Stimulated activated CD8-positive, alpha-beta memory T cell treated with anti-CD3 and anti-CD28 coated beads, Interleukin-2, amount 100 ng/mL, for 48 hours (primary cell): ENCODE results near the gene CPNE5.
A peak's percentile ranks its signal among the peaks of the same experiment; 100 is the strongest.
"Not testable (repeated sequence)": the region's sequence is repeated elsewhere in the genome, so short reads cannot be mapped to it uniquely, and the experiment has no call there.

Source experiments
- DNase-seq, 2 donors: peaks; one replicate each; pipeline ENCODE4 v3.0.0-alpha.2; 2020; ENCODE audit warnings: low read depth in 2 of 2

CPNE5 gene

DNA sequence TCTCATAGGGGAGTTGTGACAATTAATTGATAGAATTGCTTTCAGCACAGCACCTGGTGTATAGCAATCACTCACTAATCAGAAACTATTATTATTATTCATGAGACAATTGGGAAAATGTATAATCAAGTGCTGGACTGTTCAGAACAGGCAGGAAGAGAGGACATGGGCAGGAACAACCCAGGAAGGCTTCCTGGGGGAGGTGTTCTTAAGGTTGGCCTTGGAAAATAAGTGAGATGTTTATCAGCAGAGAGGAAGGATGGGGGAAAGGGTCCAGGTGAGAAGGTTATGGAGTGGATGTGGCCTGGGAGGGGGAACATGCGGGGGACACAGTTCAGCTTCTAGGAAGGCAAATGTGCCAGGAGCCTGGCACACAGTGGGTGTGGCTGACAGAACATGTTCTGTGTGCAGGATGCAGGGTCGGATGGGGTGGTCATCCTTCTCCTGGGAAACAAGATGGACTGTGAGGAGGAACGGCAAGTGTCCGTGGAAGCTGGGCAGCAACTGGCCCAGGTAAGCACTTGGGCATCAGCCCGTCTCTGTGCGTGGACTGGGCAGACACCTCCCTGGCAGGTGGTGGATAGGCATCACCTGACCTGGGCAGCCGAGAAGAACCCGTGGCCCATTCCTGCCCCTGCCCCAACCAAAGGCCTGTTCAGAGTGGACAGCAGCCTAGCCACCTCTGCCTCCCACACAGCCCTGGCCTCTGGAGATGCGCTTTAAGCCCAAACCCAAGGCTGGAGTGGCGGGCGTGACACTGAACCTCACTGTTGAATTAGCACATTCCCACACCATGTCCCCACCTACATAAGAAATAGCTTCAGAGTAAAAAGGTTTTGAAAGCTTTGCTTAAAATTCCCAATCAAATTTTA is 110.7 kb downstream of the CPNE5 start:
- DNase-seq = no peak

DNA sequence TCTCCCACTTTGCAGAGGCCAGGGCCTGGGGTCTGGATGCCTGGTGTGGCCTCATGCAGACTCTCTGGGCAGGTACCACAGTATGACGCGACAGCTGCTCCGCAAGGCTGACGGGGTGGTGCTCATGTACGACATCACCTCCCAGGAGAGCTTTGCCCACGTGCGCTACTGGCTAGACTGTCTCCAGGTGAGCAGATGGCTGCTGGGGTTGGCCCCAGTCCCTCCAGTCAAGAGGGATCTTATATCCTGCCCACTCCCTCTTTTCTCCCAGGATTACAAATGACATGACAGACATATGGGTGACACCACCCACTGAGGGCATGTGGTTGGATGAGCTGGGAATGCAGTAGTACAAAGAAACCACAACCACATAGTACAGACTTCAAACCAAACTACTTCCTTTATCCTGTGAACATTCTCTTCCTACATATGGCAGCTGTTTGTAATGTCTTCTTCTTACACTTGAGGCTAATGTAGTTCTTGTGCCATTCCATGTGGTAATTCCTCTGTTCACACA is 111.7 kb downstream of the CPNE5 start:
- DNase-seq = no peak

DNA sequence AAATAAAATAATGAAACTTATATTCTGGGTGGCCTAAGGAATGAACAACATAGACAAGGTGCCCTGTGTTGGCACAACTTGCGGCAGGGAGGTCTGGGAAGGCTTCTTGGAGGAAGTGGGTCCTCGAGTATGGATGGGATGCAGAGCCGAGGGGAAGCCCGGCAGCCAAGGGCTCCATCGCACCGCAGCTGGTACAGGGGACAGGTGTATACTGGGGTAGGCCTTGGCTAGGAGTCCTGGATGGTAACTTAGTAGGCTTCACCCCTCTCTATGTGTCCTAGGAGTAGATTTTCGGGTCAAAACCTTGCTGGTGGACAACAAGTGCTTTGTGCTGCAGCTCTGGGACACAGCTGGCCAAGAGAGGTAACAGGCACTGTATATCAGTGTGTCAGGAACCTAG is 113.7 kb downstream of the CPNE5 start:
- no peak for DNase-seq

DNA sequence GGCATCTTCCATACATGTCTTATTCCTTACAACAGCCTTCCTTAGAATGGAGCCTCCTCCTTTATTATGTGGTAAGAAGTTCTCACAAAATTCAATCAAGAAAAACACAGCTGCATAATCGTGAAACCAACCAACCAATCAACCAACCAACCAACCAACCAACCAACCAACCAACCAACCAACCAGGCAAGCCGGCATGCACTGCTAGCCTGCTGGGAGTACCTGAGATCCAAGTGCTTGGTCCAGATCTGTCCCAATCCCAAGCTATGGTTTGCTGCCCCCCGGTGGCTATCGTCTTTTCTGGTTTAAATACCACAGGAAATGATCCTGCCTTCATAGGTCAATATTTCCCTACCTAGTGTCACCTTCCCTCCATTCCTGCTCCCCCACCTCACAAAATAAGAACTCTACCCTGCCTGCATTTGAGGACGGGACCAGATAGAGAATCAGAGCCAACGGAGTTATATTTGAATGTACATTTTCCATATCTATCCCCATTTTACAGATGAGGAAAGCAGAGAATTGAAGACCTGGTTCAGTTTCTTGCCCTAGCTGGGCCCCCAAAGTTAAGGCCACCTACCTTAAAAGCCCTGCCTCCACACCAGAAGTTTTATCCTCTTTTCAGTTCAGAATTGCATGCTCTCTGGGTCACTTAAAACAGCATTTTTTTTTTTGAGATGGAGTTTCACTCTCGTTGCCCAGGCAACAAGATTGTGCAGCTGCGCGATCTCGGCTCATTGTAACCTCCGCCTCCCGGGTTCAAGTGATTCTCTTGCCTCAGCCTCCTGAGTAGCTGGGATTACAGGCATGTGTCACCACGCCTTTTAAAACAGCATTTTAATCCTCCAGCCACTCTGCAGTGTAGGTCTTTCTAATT is 114.5 kb downstream of the CPNE5 start:
- DNase-seq = peak; percentile 30 to 59

DNA sequence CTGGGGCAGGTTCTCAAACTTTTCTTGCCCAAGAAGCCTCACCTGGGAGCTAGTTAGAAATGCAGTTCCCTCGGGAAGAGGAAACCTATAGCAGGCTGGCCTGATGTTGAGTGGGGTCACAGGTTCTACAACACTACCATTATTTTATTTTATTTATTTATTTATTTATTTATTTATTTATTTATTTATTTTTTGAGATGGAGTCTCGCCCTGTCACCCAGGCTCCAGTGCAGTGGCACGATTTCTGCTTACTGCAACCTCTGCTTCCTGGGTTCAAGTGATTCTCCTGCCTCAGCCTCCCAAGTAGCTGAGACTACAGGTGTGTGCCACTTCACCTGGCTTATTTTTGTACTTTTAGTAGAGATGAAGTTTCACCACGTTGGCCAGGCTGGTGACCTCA is 115.3 kb downstream of the CPNE5 start:
- DNase-seq = not testable (repeated sequence)

DNA sequence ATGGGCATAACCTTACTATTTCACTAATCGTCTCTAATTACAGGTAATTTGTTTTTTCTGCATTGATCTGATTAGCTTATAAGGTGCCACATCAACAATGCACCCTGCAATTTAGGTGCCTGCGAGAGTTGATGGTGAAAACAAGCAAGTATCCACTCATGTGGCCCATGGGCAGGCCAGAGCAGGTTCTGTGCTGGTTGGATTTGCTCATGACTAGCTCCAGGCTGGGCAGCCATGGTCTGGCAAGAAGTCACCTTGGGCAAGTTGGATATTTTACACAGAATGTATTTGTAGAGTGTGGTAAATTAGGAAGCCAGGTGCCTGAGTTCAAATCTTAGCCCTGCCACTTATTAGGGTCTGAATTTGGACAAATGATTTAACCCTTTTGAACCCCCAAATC is 116.4 kb downstream of the CPNE5 start:
- DNase-seq = no peak

DNA sequence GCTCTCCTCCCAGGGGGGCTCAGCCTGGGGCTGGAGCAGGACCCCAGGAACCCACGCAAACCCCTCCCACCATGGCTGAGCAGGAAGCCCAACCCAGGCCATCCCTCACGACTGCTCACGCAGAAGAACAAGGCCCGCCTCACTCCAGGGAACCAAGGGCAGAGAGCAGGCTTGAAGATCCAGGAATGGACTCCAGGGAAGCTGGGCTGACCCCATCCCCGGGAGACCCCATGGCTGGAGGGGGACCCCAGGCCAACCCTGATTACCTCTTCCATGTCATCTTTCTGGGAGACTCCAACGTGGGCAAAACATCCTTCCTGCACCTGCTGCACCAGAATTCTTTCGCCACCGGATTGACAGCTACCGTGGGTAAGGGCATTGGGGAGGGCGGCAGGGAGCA is 116.9 kb downstream of the CPNE5 start:
- no peak for DNase-seq

DNA sequence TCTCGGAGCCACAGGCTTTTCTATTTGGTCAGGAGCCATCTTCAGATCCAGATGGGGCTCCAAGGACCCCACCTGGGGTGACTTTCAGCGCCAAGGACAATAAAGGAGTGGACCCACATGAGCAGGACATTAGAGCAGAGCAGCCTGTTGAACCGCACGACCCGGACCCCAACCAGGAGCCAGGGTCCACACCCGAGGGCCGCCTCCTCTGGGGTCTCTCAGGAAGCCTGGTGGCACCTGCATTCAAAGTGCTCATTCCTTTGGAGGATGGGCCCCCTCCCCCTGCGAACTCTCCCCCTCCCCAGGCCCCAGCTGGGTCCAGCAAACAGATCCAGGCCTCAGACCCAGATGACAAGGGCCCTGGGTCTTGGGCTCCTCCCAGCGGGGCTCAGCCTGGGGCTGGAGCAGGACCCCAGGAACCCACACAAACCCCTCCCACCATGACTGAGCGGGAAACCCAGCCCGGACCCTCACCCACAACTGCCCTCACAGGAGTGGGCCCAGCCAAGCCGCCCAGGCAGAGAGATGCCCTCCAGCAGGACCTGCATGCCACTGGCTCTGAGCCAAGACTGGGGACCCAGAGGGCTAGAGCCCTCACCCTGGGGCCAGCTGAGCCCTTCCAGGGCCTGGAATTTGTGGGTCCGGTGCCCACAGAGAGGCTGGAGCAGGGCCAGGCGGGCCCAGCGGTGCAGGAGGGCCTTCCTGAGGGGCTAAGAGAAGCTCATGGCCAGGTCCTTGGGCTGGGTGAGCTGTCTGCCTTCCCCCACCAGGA is 117.7 kb downstream of the CPNE5 start:
- DNase-seq = no peak

DNA sequence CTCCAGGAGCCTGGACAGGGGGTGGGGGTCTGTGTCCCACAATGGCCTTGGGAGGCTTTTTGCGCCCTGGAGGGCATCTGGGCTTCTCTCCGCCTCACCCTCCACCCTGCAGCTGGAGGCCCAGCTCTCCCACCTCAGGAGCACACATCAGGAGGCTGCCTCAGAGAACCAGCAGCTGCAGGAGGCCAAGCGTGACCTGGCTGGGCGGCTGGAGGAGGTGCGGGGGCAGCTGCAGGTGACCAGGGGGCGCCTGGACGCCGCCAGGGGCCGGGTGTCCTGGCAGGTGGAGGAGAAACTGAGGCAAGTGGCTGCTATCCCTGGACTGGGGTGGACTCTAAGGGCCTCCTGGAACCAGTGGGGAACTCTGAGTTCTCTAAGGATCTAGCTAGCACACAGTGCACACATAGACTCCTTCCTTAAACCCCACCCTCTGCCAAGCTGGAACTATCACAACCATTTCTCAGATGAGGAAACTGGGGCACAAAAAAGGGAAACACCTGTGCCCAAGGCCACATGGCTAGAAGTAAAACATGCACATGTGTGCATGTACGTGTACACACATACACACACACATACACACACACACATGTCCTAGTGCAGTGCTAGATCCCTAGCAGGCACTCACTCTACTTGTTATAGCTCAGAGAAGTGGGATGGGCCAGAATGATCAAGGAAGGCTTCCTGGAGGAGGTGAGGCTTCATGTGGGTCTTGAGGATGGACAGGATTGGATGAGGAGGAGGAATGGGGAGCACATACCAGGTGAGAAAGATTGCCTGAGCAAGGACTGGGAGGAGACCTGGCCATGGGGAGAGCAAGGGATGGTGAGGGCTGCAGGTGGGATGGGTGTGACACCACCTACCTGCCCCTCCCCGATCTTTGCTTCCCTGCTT is 118.7 kb downstream of the CPNE5 start:
- no peak for DNase-seq

DNA sequence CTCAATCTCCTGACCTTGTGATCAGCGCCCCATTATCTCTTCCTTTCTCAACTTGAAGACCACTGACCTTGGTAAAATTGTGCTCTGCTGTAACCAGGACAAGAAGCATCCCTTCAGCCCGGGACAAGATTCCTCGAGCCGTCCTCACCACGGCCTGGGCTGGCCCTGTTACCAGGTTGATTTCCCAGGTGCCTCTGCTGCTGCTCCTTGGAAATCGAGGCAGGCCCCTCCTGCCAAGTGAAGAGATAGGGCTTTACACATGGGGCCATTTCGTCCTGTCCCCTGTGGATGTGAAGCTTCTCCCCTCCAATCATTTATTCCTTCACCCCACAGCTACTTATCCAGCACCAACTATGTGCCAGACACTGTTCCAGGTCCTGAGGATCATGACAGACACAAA is 120.1 kb downstream of the CPNE5 start:
- no peak for DNase-seq

DNA sequence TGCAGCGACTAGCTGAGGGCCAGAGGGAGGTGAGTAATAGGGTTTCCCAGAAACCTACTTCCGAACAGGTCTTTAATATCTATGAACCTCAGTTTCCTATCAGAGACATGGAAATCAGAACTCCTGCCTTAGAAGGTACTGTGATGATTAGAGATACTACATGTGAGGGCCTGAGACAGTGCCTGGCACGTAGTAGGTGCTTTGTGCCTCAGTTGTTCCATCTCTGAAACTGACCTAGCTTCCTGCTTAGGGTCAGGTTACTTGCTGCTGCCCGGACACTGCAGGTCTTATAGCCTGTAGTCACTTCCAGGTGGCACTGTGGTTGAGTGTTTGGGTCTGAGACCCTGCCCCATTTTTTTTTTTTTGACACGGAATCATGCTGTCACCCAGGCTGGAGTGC is 120.7 kb downstream of the CPNE5 start:
- DNase-seq = no peak

DNA sequence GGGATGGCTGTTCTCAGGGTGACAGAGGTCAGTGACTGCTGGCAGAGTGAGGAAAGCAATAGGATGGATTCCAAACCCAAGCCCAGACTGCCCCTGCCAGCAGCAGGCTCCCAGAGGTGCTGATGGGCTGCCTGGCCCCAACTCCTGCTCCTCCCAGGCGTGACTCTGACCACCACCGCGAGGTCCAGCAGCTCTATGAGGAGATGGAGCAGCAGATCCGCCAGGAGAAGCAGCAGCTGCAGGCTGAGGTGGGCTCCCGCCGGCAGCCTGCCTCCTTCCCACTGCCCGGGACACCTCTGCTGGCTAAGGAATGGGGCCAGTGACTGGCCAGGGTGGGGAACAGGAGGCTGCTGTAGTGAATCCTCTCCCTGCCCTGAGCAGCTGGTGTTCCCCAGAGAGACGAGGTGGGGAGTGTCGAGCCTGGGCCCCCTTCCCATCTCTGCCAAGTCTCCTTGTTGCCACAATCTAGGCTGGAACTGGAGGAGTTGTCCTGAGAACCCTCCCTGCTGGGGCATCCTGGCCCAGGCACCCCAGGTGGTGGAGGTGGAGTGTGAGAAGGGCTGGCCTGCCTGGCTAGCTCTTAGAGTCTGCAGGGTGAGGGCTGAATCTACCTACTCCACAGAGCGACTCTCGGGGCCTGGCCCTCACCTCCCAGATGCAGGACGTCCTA is 121.2 kb downstream of the CPNE5 start:
- no peak for DNase-seq

DNA sequence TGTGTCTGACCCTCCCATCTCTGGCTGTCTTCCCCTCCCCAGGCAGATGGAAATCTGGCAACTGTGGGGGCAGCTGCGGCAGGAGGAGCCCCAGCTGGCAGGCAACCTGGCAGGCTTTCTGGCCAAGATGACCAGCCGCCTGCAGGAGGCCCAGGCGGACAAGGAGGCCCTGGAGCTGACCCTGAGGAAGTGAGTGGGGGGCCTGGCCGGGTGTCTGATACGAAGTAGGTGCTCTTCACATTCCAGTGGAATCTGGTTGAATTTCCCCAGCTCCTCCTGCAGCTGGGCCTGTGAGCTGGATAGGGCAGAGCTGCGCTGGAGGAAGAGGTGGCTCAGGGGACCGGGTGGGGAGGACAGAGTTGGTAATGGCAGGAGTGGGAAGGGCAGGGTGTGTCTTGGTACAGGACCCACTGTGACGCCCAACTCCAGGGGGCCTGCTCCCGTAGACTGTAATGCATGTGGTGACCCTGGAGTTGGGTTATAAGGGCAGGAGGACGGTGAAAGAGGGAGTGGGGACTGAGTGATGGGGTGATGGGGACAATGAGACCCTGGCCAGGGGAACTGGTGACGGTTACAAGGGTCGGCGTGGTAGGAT is 121.9 kb downstream of the CPNE5 start:
- DNase-seq = no peak

DNA sequence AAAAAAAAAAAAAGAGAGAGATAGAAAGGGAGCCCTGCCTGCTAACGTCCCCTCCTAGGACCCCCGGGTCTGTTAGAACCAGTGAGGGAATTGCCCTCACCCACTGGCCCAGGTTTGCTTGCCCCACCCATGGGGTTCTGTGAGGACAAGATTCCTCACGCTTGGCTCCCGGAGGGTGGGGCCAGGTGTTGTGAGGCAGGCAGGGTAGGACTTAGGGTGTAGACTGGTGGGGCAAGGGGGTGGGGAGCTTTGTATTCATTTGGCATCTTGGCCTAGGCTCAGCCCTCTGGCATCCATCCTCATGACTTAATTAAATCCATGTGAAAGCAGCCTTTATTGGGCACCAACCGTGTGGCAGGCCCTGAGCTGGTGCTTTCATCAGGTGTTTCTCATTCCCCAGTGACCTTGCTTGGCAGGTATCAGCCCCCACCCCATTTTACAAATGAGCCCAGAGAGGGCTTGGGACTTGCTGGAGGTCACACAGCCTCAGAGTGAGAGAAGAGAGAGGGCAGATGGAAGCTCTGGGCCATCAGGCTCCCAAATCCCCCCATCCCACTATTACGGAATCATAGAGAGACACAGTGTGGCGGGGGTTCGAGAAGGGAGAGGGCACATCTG is 122.7 kb downstream of the CPNE5 start:
- no peak for DNase-seq

DNA sequence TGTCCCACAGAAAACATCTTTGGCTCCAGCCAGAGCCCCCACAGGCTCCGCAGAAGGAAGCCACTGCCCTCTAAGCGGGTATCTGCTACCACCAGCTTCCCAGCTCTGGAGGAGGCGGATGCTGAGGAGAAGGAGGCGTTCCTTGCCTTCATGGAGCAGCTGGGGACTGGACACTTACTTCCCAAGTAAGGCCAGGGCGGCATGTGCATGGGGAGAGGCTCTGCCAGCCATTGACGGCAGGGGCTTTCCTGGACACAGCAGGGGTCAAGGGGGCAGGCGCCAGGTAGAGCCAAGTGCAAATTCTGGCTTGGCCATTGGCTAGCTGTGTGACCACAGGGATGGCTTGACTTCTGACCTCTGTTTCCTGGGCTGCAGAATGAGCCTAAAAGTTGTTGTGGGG is 123.8 kb downstream of the CPNE5 start:
- DNase-seq = no peak

DNA sequence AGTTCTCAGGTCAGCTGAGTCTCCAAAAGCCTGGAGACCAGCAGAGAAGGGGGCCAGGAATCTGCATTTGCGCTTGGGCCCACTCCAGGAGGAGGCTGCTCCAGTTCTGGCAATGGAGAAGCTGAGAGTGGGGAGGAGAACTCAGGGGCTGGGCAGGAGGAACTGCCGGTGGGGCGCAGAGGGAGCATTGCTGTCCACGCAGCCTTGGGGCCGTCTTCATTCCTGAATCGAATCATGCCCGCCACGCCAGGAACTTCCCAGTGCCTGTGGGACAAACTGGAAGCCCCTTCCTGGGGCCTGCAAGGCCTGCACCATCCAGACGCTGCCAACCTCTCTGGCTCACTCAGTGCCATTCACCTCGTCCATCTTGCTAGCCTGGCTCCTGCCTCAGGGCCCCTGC is 124.7 kb downstream of the CPNE5 start:
- no peak for DNase-seq

DNA sequence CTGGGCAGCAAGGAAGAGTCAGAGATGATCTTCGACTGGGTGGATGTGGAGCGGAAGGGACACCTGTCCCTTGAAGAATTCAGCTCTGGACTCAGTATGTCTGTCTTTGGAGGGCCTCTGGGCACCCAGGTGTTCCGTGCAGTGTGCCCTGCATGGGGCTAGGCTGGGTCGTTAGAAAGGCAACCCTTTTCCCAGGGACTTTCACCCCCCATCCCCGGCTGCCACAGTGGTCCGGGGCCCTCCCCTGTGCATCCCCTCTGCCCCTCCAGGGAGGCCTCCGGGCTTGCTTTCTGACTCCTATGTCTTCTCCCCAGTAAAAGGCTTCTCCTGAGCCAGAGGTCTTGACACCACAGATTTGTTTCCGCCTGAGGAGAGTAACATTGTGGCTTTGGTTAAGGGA is 125.4 kb downstream of the CPNE5 start:
- DNase-seq = no peak

DNA sequence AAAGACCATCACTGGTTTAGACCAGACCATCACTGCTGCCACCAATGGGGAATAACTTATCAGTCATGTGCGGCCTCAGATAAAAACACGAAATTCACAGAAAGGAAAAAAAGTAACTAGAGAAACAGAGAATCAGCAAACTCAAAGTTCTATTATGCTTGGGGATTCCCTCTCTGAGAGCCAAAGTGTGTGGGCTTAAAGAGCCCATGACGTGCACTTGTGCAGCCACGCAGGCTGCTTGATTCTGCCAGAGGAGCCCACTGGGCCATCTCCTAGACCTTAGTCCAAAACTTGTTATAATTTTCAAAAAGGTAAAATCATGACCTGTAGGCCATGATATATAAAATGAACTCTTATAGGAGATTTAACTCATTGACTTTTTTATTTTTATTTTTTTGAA is 126.4 kb downstream of the CPNE5 start:
- no peak for DNase-seq

DNA sequence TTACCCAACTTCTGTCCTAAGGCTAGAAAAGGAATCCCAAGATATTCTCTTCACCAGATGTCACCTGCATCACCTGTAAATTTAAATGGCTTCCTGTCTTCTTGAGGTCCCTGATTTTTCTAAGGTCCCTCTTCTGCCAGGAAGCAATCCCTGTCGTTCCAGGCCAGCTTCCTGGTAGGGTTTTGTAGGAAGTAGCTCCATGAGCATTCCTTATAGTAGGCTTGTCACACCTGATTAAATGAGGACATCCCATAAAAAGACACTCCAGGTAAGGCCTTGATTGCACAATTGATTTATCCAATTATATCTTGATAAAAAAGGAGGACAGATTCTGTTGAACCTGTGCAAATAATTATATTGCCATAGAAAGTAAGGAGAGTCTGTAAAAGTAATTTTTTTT is 132.9 kb downstream of the CPNE5 start:
- DNase-seq = no peak
